Loucy (cell line): ENCODE results near the gene SIRT7.

ENCODE experiments used
- CTCF ChIP-seq: fragments of 200-600 bp; sonication (generic); conservative IDR thresholded peaks from 2 replicates; pipeline ENCODE4 v1.5.1; 2014; ENCODE audit warnings: mild to moderate bottlenecking, antibody characterized with exemption, low read length
- EZH2phosphoT487 ChIP-seq: fragments of 200-600 bp; IDR thresholded peaks from 2 replicates; pipeline ENCODE4 v1.6.1; 2018; ENCODE audit warnings: antibody characterized with exemption, mild to moderate bottlenecking, moderate library complexity, borderline replicate concordance

GRCh38 chr17:81935709-81936084 is 17.7 kb upstream of the SIRT7 start:
- TF ChIP-seq CTCF (no peak), EZH2phosphoT487 (no peak)
